A549 (cell line): Measurements from ENCODE around the gene USF1.

Experiments
- CHD4 ChIP-seq: fragments of 200-600 bp; sonication (generic); IDR thresholded peaks from 2 replicates; pipeline ENCODE4 v1.6.1; 2016; ENCODE audit warnings: antibody characterized with exemption, mild to moderate bottlenecking, borderline replicate concordance
- CTCF ChIP-seq: fragments of >200 bp; sonication (Bioruptor Twin); formaldehyde crosslinking; IDR thresholded peaks from 3 replicates; pipeline ENCODE4 v1.5.1; 2016
- EP300 ChIP-seq, 2 experiments: fragments of >200 bp; sonication (Bioruptor Twin); formaldehyde crosslinking; IDR thresholded peaks; 2 replicates in 1 of 2; 3 replicates in 1 of 2; pipeline ENCODE4 v1.6.1; 2016 to 2017
- HDAC2 ChIP-seq: fragments of 200-600 bp; sonication (generic); IDR thresholded peaks from 2 replicates; pipeline ENCODE4 v1.6.1; 2016
- POLR2A ChIP-seq: IDR thresholded peaks from 2 replicates; pipeline ENCODE4 v1.6.1; 2012; ENCODE audit warnings: mild to moderate bottlenecking, low read length
- RCOR1 ChIP-seq: fragments of 150-350 bp; IDR thresholded peaks from 2 replicates; pipeline ENCODE4 v1.6.1; 2014; ENCODE audit warnings: antibody characterized with exemption, low read length, low read depth
- ZNF302 ChIP-seq: fragments of 250-450 bp; sonication (Bioruptor Pico); IDR thresholded peaks from 2 replicates; pipeline ENCODE4 v1.9.0; 2021; ENCODE audit warnings: inconsistent platforms, mild to moderate bottlenecking, moderate library complexity

GRCh38 chr1:161061419-161061818 is 15.6 kb upstream of the USF1 start:
- TF ChIP-seq ZNF302 (CRISPR knock-in tag) (no peak), CTCF (no peak), EP300 (IDR thresholded peaks at IDR 0.05) (no peak), CHD4 (no peak), RCOR1 (no peak), HDAC2 (no peak), POLR2A (no peak)
